Activated CD8-positive, alpha-beta memory T cell treated with anti-CD3 and anti-CD28 coated beads, Interleukin-2, amount 10 ng/mL, durations not matched to agents 7 days and 5 days (primary cell): ENCODE measurements around the gene SPI1. TPM values are rescaled to one million over a fixed set of nuclear protein-coding genes. Genes with fewer than 3 reads are reported as not detected.

Experiments
- ATAC-seq: fragments of 150-1000 bp; cut with Tn5 transposase; one replicate; pipeline ENCODE4 v1.10.0; 2021; ENCODE audit warnings: moderate library complexity
- CTCF ChIA-PET: fragments of 350-600 bp; sonication (Branson Sonifier 250); formaldehyde crosslinking; loops from one replicate; lab custom pipeline; 2021; ENCODE audit warnings: antibody characterized with exemption; lab: Charles Lee
- DNase-seq: peaks from one replicate; pipeline ENCODE4 v3.0.0-alpha.2; 2020
- H3K27ac Mint-ChIP-seq: one replicate; pipeline ENCODE4 v1.8.0; 2021; ENCODE audit warnings: mild to moderate bottlenecking, mixed read lengths
- H3K27me3 Mint-ChIP-seq: one replicate; pipeline ENCODE4 v1.8.0; 2021; ENCODE audit warnings: mixed read lengths
- H3K36me3 Mint-ChIP-seq: one replicate; pipeline ENCODE4 v1.8.0; 2021; ENCODE audit warnings: mild to moderate bottlenecking, mixed read lengths
- H3K4me1 Mint-ChIP-seq: one replicate; pipeline ENCODE4 v1.8.0; 2021; ENCODE audit warnings: mixed read lengths
- H3K4me3 Mint-ChIP-seq: one replicate; pipeline ENCODE4 v1.8.0; 2021; ENCODE audit warnings: mild to moderate bottlenecking, moderate library complexity, mixed read lengths
- H3K9me3 Mint-ChIP-seq: one replicate; pipeline ENCODE4 v1.8.0; 2022; ENCODE audit warnings: low read depth, mixed read lengths
- total RNA-seq, 2 experiments: library from RNA; stranded (reverse); gene quantifications; one replicate each; pipeline ENCODE4 v1.2.3, GENCODE V29; 2021

SPI1 gene
- not detected for total RNA-seq

DNA sequence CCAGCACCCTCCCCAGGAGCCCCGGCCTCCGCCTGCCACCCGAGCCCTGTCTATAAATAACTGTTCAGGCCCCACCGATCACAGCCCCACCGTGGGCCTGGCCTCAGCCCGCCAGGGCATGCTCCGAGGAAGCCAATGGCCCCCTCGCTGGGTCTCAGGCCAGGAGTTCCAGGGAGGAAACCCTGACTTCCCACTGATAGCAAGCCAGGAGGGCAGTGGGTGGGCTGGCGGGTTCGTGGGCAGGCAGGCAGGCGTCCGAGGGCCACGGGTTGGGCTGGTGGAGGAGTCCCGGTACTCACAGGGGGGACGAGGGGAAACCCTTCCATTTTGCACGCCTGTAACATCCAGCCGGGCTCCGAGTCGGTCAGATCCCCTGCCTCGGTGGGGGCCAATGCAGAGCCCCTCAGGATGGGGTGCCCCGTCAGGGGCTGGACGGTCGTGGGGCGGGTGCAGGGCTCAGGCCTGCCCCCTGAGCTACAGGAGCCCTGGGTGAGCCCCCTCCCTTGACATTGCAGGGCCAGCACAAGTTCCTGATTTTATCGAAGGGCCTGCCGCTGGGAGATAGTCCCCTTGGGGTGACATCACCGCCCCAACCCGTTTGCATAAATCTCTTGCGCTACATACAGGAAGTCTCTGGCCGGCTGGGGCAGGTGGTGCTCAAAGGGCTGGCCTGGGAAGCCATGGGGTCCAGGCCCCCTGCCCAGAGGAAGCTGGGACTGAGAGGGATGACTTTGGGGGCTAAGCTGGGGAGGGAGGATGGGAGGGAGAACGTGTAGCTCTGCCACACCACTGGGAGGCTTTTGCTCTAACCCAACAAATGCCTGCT, at the start of gene SPI1:
Gene SPI1 (minus strand): TSS at position 538 of the 826 bp plus-strand sequence. CDS start 194 bp downstream, at position 344.
- H3K4me1 Mint-ChIP-seq = no peaks in the 10 kb centered on the region
- H3K9me3 Mint-ChIP-seq = no peaks in the 10 kb centered on the region
- no peak for DNase-seq
- H3K4me3 Mint-ChIP-seq = no peak within 1 kb of the TSS
- H3K36me3 Mint-ChIP-seq = no peaks in the 10 kb centered on the region
- H3K27me3 Mint-ChIP-seq = no peaks in the 10 kb centered on the region
- H3K27ac Mint-ChIP-seq = no peak within 1 kb of the TSS
- no peak for ATAC-seq
- CTCF ChIA-PET = interaction anchor here (0.8 to 1.3 kb wide), 2 partner anchors 13 to 33 kb away, joined by 3 to 4 read pairs; no protein-coding TSS in a partner anchor

- peaks cover 32% of the 10 kb centered on the region for H3K36me3 Mint-ChIP-seq
- H3K4me3 Mint-ChIP-seq = peak within 1 kb of the TSS; percentile 100
- H3K4me1 Mint-ChIP-seq = peaks cover 31% of the 10 kb centered on the region
- H3K27me3 Mint-ChIP-seq = no peaks in the 10 kb centered on the region
- CTCF ChIA-PET = interaction anchor here (1.2 to 8.2 kb wide), 4 partner anchors 15 to 127 kb away, joined by 4 to 78 read pairs (median 10); partner anchors contain the start of gene SLC39A13
- peak within 1 kb of the TSS; percentile 100 for H3K27ac Mint-ChIP-seq
- DNase-seq = peak; percentile 99
- H3K9me3 Mint-ChIP-seq = no peaks in the 10 kb centered on the region
- ATAC-seq = peak; percentile 97
These were observed 48.0 kb upstream of the SPI1 start, which contains the start of gene PSMC3 for GRCh38 chr11:47426062-47426956. TSS of gene PSMC3 (minus strand) at chr11:47426439. CDS start at chr11:47426279, 160 bp downstream.

- Mint-ChIP-seq H3K27me3 (no peaks in the 10 kb centered on the region), H3K9me3 (no peaks in the 10 kb centered on the region), H3K4me3 (peak overlapping the region; percentile 100), H3K4me1 (peaks cover 33% of the 10 kb centered on the region), H3K27ac (peak overlapping the region; percentile 100), H3K36me3 (peaks cover 34% of the 10 kb centered on the region)
- ATAC-seq = no peak
- no peak for DNase-seq
- CTCF ChIA-PET = interaction anchor here (1.2 to 8.2 kb wide), 4 partner anchors 14 to 128 kb away, joined by 4 to 78 read pairs (median 10); partner anchors contain the start of gene SLC39A13
These were observed 47.3 kb upstream of the SPI1 start for GRCh38 chr11:47425611-47426010.

- Mint-ChIP-seq H3K27me3 (no peaks in the 10 kb centered on the region), H3K27ac (no peak overlapping the region), H3K4me1 (peaks cover 2% of the 10 kb centered on the region), H3K36me3 (peaks cover 29% of the 10 kb centered on the region), H3K4me3 (no peak overlapping the region), H3K9me3 (no peaks in the 10 kb centered on the region)
- DNase-seq (no peak), ATAC-seq (no peak)
- CTCF ChIA-PET = interaction anchor here (1.7 kb wide), 1 partner anchor 44 kb away, joined by 5 read pairs; no protein-coding TSS in a partner anchor
These were observed 40.3 kb upstream of the SPI1 start for GRCh38 chr11:47418454-47419259.

DNA sequence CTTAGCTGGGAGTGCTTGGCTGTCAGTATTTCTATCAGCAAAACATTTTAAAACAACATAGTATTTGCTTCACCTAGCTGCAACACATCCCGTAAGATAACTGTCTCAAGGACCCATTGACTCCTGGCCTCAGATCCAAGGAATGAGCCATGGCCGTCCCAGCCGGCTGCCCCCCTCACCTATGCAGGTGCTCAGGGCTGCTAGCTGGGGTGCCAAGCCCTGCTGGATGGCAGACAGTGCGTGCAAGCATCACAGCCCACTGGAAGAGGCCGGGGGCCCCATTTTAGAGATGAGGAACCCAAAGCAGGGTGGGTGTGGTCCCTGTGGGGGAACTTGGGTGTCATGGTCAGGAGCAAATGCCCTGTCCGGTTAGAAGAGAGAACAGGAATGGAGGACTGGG, 39.4 kb upstream of the SPI1 start:
- no peak for DNase-seq
- Mint-ChIP-seq H3K27ac (no peak overlapping the region), H3K4me1 (peaks cover 2% of the 10 kb centered on the region), H3K4me3 (no peak overlapping the region), H3K9me3 (no peaks in the 10 kb centered on the region), H3K27me3 (no peaks in the 10 kb centered on the region), H3K36me3 (peaks cover 26% of the 10 kb centered on the region)
- CTCF ChIA-PET = no interaction called here
- no peak for ATAC-seq

- CTCF ChIA-PET = no interaction called here
- Mint-ChIP-seq H3K27me3 (no peaks in the 10 kb centered on the region), H3K9me3 (no peaks in the 10 kb centered on the region), H3K27ac (no peak overlapping the region), H3K4me1 (no peaks in the 10 kb centered on the region), H3K4me3 (no peak overlapping the region), H3K36me3 (peaks cover 16% of the 10 kb centered on the region)
- ATAC-seq = no peak
- DNase-seq = no peak
These were observed 37.7 kb upstream of the SPI1 start for GRCh38 chr11:47415949-47416472.

GRCh38 chr11:47415091-47415854, 36.9 kb upstream of the SPI1 start:
- CTCF ChIA-PET = interaction anchor here (1.1 to 7.0 kb wide), 3 partner anchors 9 to 42 kb away, joined by 3 to 78 read pairs (median 3); partner anchors contain the start of gene PSMC3
- H3K4me3 Mint-ChIP-seq = no peak overlapping the region
- no peak overlapping the region for H3K27ac Mint-ChIP-seq
- DNase-seq (no peak), ATAC-seq (no peak)
- no peaks in the 10 kb centered on the region for H3K9me3 Mint-ChIP-seq
- H3K27me3 Mint-ChIP-seq = no peaks in the 10 kb centered on the region
- peaks cover under 1% of the 10 kb centered on the region for H3K4me1 Mint-ChIP-seq
- H3K36me3 Mint-ChIP-seq = peaks cover 15% of the 10 kb centered on the region

DNA sequence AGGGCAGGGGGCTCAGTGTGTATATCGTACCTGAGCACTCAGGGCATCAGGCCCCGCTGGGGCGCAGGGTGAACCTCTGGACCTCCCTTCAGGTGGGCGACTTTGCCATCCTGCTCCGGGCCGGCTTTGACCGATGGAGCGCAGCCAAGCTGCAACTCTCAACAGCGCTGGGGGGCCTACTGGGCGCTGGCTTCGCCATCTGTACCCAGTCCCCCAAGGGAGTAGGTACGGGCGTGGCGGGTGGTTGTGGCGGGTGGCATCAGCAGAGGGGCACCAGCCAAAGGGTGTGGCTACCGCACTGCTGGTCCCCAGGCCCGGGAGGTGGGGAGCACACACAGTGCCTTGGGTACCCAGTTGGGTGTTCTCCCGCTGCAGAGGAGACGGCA, 36.3 kb upstream of the SPI1 start:
- Mint-ChIP-seq H3K4me1 (peaks cover 2% of the 10 kb centered on the region), H3K4me3 (no peak overlapping the region), H3K9me3 (no peaks in the 10 kb centered on the region), H3K36me3 (peaks cover 10% of the 10 kb centered on the region), H3K27me3 (no peaks in the 10 kb centered on the region), H3K27ac (no peak overlapping the region)
- ATAC-seq (no peak), DNase-seq (no peak)
- CTCF ChIA-PET = interaction anchor here (1.1 to 7.0 kb wide), 3 partner anchors 9 to 41 kb away, joined by 3 to 78 read pairs (median 3); partner anchors contain the start of gene PSMC3

GRCh38 chr11:47413908-47414684, 35.7 kb upstream of the SPI1 start:
- no peaks in the 10 kb centered on the region for H3K27me3 Mint-ChIP-seq
- CTCF ChIA-PET = interaction anchor here (1.1 to 7.0 kb wide), 3 partner anchors 10 to 41 kb away, joined by 3 to 78 read pairs (median 3); partner anchors contain the start of gene PSMC3
- H3K27ac Mint-ChIP-seq = no peak overlapping the region
- H3K36me3 Mint-ChIP-seq = peaks cover 8% of the 10 kb centered on the region
- peaks cover 4% of the 10 kb centered on the region for H3K4me1 Mint-ChIP-seq
- DNase-seq (no peak), ATAC-seq (no peak)
- no peak overlapping the region for H3K4me3 Mint-ChIP-seq
- no peaks in the 10 kb centered on the region for H3K9me3 Mint-ChIP-seq

DNA sequence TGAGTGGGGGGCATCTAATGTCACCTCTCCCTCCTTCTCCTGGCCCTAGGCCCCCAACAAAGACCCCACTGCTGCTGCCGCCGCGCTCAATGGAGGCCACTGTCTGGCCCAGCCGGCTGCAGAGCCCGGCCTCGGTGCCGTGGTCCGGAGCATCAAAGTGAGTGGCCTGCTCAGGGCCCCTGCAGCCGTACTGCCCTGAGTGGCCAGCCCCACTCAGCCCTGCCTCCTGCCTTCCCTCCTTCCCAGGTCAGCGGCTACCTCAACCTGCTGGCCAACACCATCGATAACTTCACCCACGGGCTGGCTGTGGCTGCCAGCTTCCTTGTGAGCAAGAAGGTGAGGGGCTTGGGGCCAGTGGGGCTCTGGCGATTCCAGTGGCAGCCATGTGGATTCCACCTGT, 35.0 kb upstream of the SPI1 start:
- Mint-ChIP-seq H3K4me3 (no peak overlapping the region), H3K4me1 (peaks cover 9% of the 10 kb centered on the region), H3K27me3 (no peaks in the 10 kb centered on the region), H3K27ac (no peak overlapping the region), H3K36me3 (peaks cover 4% of the 10 kb centered on the region), H3K9me3 (no peaks in the 10 kb centered on the region)
- DNase-seq (no peak), ATAC-seq (no peak)
- CTCF ChIA-PET = interaction anchor here (1.1 to 7.1 kb wide), 5 partner anchors 11 to 226 kb away, joined by 3 to 125 read pairs (median 78); partner anchors contain the start of gene PSMC3
